ENCODE results near the gene SSBP2. TPM values are rescaled to one million over a fixed set of nuclear protein-coding genes. Genes with fewer than 3 reads are reported as not detected.
A peak's percentile ranks its signal among the peaks of the same experiment; 100 is the strongest.

SSBP2 gene
- total RNA-seq, 3 donors from 2014 or later: 65.5 to 110 (median 76.6) TPM

- H3K27ac ChIP-seq: peak overlapping the region in 1 of 2 donors; percentile 13
These were observed 18.1 kb upstream of the SSBP2 start for GRCh38 chr5:81768935-81769452.

GRCh38 chr5:81767938-81768337 lies 17.0 kb upstream of the SSBP2 start:
- DNase-seq (ENCODE audit: low spot score in 2 of 2): no peak
- Histone ChIP-seq H3K4me3 (no peak overlapping the region), H3K36me3 (no peaks in the 10 kb centered on the region), H3K9me3 (no peaks in the 10 kb centered on the region), H3K27me3 (no peaks in the 10 kb centered on the region), H3K27ac (peak overlapping the region; percentile 1 to 84), H3K4me1 (no peaks in the 10 kb centered on the region)
- no peak for TF ChIP-seq POLR2AphosphoS5 (IDR thresholded peaks at IDR 0.05)
- TF ChIP-seq CTCF (IDR thresholded peaks at IDR 0.05): no peak
- TF ChIP-seq POLR2A (IDR thresholded peaks at IDR 0.05): no peak
- intact Hi-C loops (cut with DNase I; ENCODE audit: low total_unique reads): no loop called here

More at GRCh38 chr5:81768935-81769452, 18.1 kb upstream of the SSBP2 start:
- no peaks in the 10 kb centered on the region for H3K9me3 ChIP-seq
- DNase-seq (ENCODE audit: low spot score in 2 of 2): no peak
- intact Hi-C loops (cut with DNase I; ENCODE audit: low total_unique reads): no loop called here
- H3K4me3 ChIP-seq: no peak overlapping the region
- no peaks in the 10 kb centered on the region for H3K4me1 ChIP-seq
- no peak for TF ChIP-seq POLR2AphosphoS5 (IDR thresholded peaks at IDR 0.05)
- TF ChIP-seq POLR2A (IDR thresholded peaks at IDR 0.05): no peak
- no peaks in the 10 kb centered on the region for H3K27me3 ChIP-seq
- H3K36me3 ChIP-seq: no peaks in the 10 kb centered on the region

GRCh38 chr5:81767097-81767496 lies 16.2 kb upstream of the SSBP2 start:
- no peaks in the 10 kb centered on the region for H3K9me3 ChIP-seq
- peak overlapping the region; percentile 62 to 84 for H3K27ac ChIP-seq
- no peaks in the 10 kb centered on the region for H3K36me3 ChIP-seq
- no peak for DNase-seq (ENCODE audit: low spot score in 2 of 2)
- TF ChIP-seq POLR2AphosphoS5 (IDR thresholded peaks at IDR 0.05) (no peak), POLR2A (IDR thresholded peaks at IDR 0.05) (no peak), CTCF (IDR thresholded peaks at IDR 0.05) (no peak)
- intact Hi-C loops (cut with DNase I; ENCODE audit: low total_unique reads): no loop called here
- no peaks in the 10 kb centered on the region for H3K4me1 ChIP-seq
- no peaks in the 10 kb centered on the region for H3K27me3 ChIP-seq
- H3K4me3 ChIP-seq: no peak overlapping the region

- H3K4me3 ChIP-seq: no peak overlapping the region
- H3K27me3 ChIP-seq: no peaks in the 10 kb centered on the region
- no peaks in the 10 kb centered on the region for H3K4me1 ChIP-seq
- no peak for DNase-seq (ENCODE audit: low spot score in 2 of 2)
- TF ChIP-seq POLR2A (IDR thresholded peaks at IDR 0.05) (no peak), CTCF (IDR thresholded peaks at IDR 0.05) (no peak), POLR2AphosphoS5 (IDR thresholded peaks at IDR 0.05) (no peak)
- intact Hi-C loops (cut with DNase I; ENCODE audit: low total_unique reads): no loop called here
- peak overlapping the region in 1 of 2 donors; percentile 84 for H3K27ac ChIP-seq
- H3K9me3 ChIP-seq: no peaks in the 10 kb centered on the region
- H3K36me3 ChIP-seq: no peaks in the 10 kb centered on the region
These were observed 15.7 kb upstream of the SSBP2 start for GRCh38 chr5:81766611-81767010.

GRCh38 chr5:81763294-81763928 lies 12.5 kb upstream of the SSBP2 start:
- no peak overlapping the region for H3K27ac ChIP-seq
- TF ChIP-seq CTCF (IDR thresholded peaks at IDR 0.05) (no peak), POLR2AphosphoS5 (IDR thresholded peaks at IDR 0.05) (no peak), POLR2A (IDR thresholded peaks at IDR 0.05) (no peak)

More at GRCh38 chr5:81763294-81763928, 12.5 kb upstream of the SSBP2 start:
- no peaks in the 10 kb centered on the region for H3K9me3 ChIP-seq
- no peaks in the 10 kb centered on the region for H3K4me1 ChIP-seq
- H3K36me3 ChIP-seq: no peaks in the 10 kb centered on the region
- H3K27me3 ChIP-seq: no peaks in the 10 kb centered on the region
- no peak overlapping the region for H3K4me3 ChIP-seq
- DNase-seq (ENCODE audit: low spot score in 2 of 2): no peak
- intact Hi-C loops (cut with DNase I; ENCODE audit: low total_unique reads): no loop called here
